ENCODE results near the gene FMNL1. TPM values are rescaled to one million over a fixed set of nuclear protein-coding genes. Genes with fewer than 3 reads are reported as not detected.

The FMNL1 gene
- total and polyA plus RNA-seq, 10 of the 15 experiments (the other 5 are each of a cell fraction or from before 2014, with no cell fraction given): 3.3 to 108 (median 19.5) TPM

DNA sequence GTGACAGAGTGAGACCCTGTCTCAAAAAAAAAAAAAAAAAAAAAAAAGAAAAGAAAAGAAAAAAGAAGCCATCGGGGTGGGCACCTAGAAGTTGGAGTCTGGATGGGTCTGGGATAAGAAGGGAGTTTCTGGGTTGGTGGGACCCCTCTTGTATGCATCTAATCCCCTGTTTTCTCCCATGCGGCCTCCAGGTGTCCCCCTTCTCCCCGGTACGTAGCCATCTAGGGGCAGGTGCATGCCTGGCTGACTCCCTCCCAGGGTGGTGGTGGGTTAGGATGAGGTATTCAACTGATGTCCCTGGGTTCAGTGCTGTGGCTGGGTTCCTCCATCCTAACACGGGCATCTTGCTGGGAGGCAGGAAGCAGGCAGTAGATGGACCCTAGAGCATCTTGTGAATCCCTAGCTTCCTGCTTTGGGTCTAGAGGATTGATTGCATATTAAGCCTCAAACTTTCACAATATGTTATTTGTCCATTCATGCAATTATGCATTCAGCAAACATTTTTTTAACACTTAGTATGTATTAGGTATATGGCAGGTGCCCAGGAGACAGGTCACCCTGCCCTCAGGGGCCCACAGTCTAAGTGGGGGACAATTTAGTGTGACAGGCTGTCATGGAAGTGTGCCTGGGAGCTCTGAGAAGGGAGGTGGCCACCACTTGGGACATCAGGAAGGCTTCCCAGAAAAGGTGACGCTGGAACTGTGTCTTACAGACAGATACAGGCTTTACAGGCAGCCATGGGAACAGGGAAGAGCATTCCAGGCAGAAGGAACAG lies 13.1 kb downstream of the FMNL1 start:
- ATAC-seq (peak; percentile 78), DNase-seq (ENCODE audit: low read depth, low spot score) (no peak), FAIRE-seq (peak; percentile 73)
- intact Hi-C loops (cut with micrococcal nuclease; ENCODE audit: unreplicated experiment) (loop anchor here (1.0 kb wide), 1 partner anchor 16 kb away; no protein-coding TSS in a partner anchor), in situ Hi-C loops (cut with MboI) (no loop called here)
- H3K4me2 ChIP-seq (ENCODE audit: control insufficient read depth, insufficient read depth): no peak overlapping the region
- SMC1A ChIA-PET (ENCODE audit: uncharacterized antibody, unreplicated experiment): interaction anchor here (0.7 to 11.4 kb wide), 12 partner anchors 10 to 146 kb away, joined by 3 to 201 read pairs (median 4); partner anchors contain the start of genes ACBD4 and MAP3K14
- TF ChIP-seq NR2F1 (conservative IDR thresholded peaks at IDR 0.05) (no peak), CREM (IDR thresholded peaks at IDR 0.05; ENCODE audit: low read depth) (peak; percentile 13; the same call in 1 of the 2 replicates), SRF (IDR thresholded peaks at IDR 0.05; ENCODE audit: low read depth in 2 of 2, low read length in 2 of 2) (peak; percentile 11 to 72; a peak in 3 of 4 replicates), TCF12 (IDR thresholded peaks at IDR 0.05; ENCODE audit: low read depth, low read length) (0 out of 2 replicates have a peak, but pooled peaks have one; percentile 30), RBBP5 (conservative IDR thresholded peaks at IDR 0.05) (no peak), PAX5 (IDR thresholded peaks at IDR 0.05; ENCODE audit: borderline replicate concordance, low read depth, low read length) (peak; percentile 70; the same call in 1 of the 2 replicates), IRF4 (IDR thresholded peaks at IDR 0.05; ENCODE audit: low read depth, low read length) (0 out of 2 replicates have a peak, but pooled peaks have one; percentile 12), SMC3 (IDR thresholded peaks at IDR 0.05; ENCODE audit: borderline replicate concordance, low read length) (peak; percentile 52; the same call in 1 of the 2 replicates), RAD21 (IDR thresholded peaks at IDR 0.05; ENCODE audit: insufficient read depth, low read depth, low read length) (peak; percentile 61), ESRRA (IDR thresholded peaks at IDR 0.05; ENCODE audit: low read length) (no peak), CEBPB (IDR thresholded peaks at IDR 0.05; ENCODE audit: borderline replicate concordance in 1 of 2, low read depth in 2 of 2, low read length in 2 of 2) (no peak)
- TF ChIP-seq, protein P1, sequence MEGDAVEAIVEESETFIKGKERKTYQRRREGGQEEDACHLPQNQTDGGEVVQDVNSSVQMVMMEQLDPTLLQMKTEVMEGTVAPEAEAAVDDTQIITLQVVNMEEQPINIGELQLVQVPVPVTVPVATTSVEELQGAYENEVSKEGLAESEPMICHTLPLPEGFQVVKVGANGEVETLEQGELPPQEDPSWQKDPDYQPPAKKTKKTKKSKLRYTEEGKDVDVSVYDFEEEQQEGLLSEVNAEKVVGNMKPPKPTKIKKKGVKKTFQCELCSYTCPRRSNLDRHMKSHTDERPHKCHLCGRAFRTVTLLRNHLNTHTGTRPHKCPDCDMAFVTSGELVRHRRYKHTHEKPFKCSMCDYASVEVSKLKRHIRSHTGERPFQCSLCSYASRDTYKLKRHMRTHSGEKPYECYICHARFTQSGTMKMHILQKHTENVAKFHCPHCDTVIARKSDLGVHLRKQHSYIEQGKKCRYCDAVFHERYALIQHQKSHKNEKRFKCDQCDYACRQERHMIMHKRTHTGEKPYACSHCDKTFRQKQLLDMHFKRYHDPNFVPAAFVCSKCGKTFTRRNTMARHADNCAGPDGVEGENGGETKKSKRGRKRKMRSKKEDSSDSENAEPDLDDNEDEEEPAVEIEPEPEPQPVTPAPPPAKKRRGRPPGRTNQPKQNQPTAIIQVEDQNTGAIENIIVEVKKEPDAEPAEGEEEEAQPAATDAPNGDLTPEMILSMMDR (IDR thresholded peaks at IDR 0.05 in 2 of 3, conservative IDR thresholded peaks at IDR 0.05 in 1 of 3; ENCODE audit: control insufficient read depth in 2 of 3, extremely low read depth in 1 of 3, insufficient read depth in 1 of 3, low read depth in 3 of 3, low read length in 3 of 3): peak; percentile 61 to 72 (median 65)
- TF ChIP-seq, protein P2, sequence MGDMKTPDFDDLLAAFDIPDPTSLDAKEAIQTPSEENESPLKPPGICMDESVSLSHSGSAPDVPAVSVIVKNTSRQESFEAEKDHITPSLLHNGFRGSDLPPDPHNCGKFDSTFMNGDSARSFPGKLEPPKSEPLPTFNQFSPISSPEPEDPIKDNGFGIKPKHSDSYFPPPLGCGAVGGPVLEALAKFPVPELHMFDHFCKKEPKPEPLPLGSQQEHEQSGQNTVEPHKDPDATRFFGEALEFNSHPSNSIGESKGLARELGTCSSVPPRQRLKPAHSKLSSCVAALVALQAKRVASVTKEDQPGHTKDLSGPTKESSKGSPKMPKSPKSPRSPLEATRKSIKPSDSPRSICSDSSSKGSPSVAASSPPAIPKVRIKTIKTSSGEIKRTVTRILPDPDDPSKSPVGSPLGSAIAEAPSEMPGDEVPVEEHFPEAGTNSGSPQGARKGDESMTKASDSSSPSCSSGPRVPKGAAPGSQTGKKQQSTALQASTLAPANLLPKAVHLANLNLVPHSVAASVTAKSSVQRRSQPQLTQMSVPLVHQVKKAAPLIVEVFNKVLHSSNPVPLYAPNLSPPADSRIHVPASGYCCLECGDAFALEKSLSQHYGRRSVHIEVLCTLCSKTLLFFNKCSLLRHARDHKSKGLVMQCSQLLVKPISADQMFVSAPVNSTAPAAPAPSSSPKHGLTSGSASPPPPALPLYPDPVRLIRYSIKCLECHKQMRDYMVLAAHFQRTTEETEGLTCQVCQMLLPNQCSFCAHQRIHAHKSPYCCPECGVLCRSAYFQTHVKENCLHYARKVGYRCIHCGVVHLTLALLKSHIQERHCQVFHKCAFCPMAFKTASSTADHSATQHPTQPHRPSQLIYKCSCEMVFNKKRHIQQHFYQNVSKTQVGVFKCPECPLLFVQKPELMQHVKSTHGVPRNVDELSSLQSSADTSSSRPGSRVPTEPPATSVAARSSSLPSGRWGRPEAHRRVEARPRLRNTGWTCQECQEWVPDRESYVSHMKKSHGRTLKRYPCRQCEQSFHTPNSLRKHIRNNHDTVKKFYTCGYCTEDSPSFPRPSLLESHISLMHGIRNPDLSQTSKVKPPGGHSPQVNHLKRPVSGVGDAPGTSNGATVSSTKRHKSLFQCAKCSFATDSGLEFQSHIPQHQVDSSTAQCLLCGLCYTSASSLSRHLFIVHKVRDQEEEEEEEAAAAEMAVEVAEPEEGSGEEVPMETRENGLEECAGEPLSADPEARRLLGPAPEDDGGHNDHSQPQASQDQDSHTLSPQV (IDR thresholded peaks at IDR 0.05): no peak
- H3K79me2 ChIP-seq (ENCODE audit: control insufficient read depth, insufficient read depth, low read length): peaks cover 14% of the 10 kb centered on the region
- H3K9me3 ChIP-seq (replicated peaks; ENCODE audit: control insufficient read depth, insufficient read depth, low read length): no peaks in the 10 kb centered on the region
- BruUV-seq (replicated peaks): TSS peak; percentile 35
- H3K27ac ChIP-seq (ENCODE audit: control insufficient read depth, insufficient read depth): no peak overlapping the region
- no peak overlapping the region for H3K9ac ChIP-seq (ENCODE audit: control insufficient read depth, insufficient read depth, low read length)
- H2AFZ ChIP-seq (ENCODE audit: control insufficient read depth, low read depth, low read length): no peak overlapping the region
- 18% methylated on average over 6 of the region's 6 CpGs for WGBS (ENCODE audit: insufficient coverage, insufficient replicate concordance, low lambda C conversion rate, missing lambda C conversion rate)
- POLR2A ChIA-PET: interaction anchor here (1.4 to 3.0 kb wide), 2 partner anchors 9 to 15 kb away, joined by 6 to 18 read pairs; no protein-coding TSS in a partner anchor
- peaks cover 39 to 42% of the 10 kb centered on the region in 2 experiments for H3K36me3 ChIP-seq (ENCODE audit: control insufficient read depth in 2 of 2, insufficient read depth in 2 of 2, low read length in 1 of 2)
- no peak overlapping the region for H3K4me3 ChIP-seq
- H4K20me1 ChIP-seq (ENCODE audit: control insufficient read depth, insufficient read depth): no peaks in the 10 kb centered on the region; the same call in 1 of the 2 replicates
- CTCF ChIA-PET: interaction anchor here (0.6 to 12.8 kb wide), 36 partner anchors 7 to 617 kb away, joined by 3 to 429 read pairs (median 5); partner anchors contain the start of genes ACBD4 and FMNL1
- RAD21 ChIA-PET (ENCODE audit: unreplicated experiment): interaction anchor here (0.7 to 10.1 kb wide), 11 partner anchors 7 to 154 kb away, joined by 3 to 225 read pairs (median 4); partner anchors contain the start of genes ACBD4, FMNL1 and HEXIM2
- H3K4me1 ChIP-seq (ENCODE audit: control insufficient read depth, insufficient read depth, low read length): peaks cover 9% of the 10 kb centered on the region
- H3K27me3 ChIP-seq (replicated peaks in 1 of 2; ENCODE audit: control insufficient read depth in 2 of 2, insufficient read depth in 2 of 2, low read length in 1 of 2): no peaks in the 10 kb centered on the region
